H1 (cell line): ENCODE data around the gene SIX3. TPM values are rescaled to one million over a fixed set of nuclear protein-coding genes. Genes with fewer than 3 reads are reported as not detected.
A peak's percentile ranks its signal among the peaks of the same experiment; 100 is the strongest.

Experiments
- CTCF ChIA-PET: fragments of 300-600 bp; sonication (Branson Sonifier 250); formaldehyde crosslinking; loops from one replicate; lab custom pipeline; 2021; ENCODE audit not compliant: partially characterized antibody; lab: Charles Lee
- POLR2A ChIA-PET: fragments of 300-600 bp; sonication (Branson Sonifier 250); formaldehyde crosslinking; loops from one replicate; lab custom pipeline; 2021; ENCODE audit warnings: inconsistent platforms; ENCODE audit not compliant: partially characterized antibody; lab: Charles Lee
- DNase-seq, 2 experiments: peaks; one replicate each; pipeline versions ENCODE4 v3.0.0 to v3.0.0-alpha.2; 2010 to 2022; ENCODE audit warnings: low spot score in 2 of 2, low read depth in 1 of 2, mixed read lengths in 1 of 2
- FAIRE-seq: peaks from 2 replicates; lab custom pipeline; 2011; peaks lifted over from hg19 to GRCh38; lab: Jason Lieb, UNC
- H2AFZ ChIP-seq: 2 replicates; pipeline ENCODE4 v1.8.1; 2012; ENCODE audit warnings: low read length, inconsistent platforms
- H2AK5ac ChIP-seq: 2 replicates; pipeline ENCODE4 v1.6.1; 2013; ENCODE audit warnings: low read depth, low read length
- H2BK120ac ChIP-seq: replicated peaks from 2 replicates; pipeline ENCODE3; 2013; ENCODE audit warnings: low read depth, low read length, inconsistent platforms
- H2BK12ac ChIP-seq: 2 replicates; pipeline ENCODE4 v1.6.1; 2013; ENCODE audit warnings: low read depth, low read length
- H2BK15ac ChIP-seq: 2 replicates; pipeline ENCODE4 v1.6.1; 2013; ENCODE audit warnings: low read length
- H2BK20ac ChIP-seq: 2 replicates; pipeline ENCODE4 v1.6.1; 2013; ENCODE audit warnings: low read length
- H2BK5ac ChIP-seq: 2 replicates; pipeline ENCODE4 v1.6.1; 2013; ENCODE audit warnings: low read depth, low read length
- H3K14ac ChIP-seq: 2 replicates; pipeline ENCODE4 v1.6.1; 2013; ENCODE audit warnings: inconsistent platforms; ENCODE audit not compliant: insufficient read length
- H3K18ac ChIP-seq: 2 replicates; pipeline ENCODE4 v1.6.1; 2013; ENCODE audit warnings: low read length; ENCODE audit errors: extremely low read depth
- H3K23ac ChIP-seq: 2 replicates; pipeline ENCODE4 v1.6.1; 2013; ENCODE audit warnings: inconsistent platforms; ENCODE audit not compliant: insufficient read length
- H3K23me2 ChIP-seq: 2 replicates; pipeline ENCODE4 v1.6.1; 2013; ENCODE audit warnings: low read depth, low read length
- H3K27ac ChIP-seq: 2 replicates; pipeline ENCODE4 v1.6.1; 2011; ENCODE audit warnings: low read depth, low read length, inconsistent platforms
- H3K27me3 ChIP-seq, 4 experiments: replicated peaks in 1 of 4; 1 replicate in 1 of 4; 2 replicates in 3 of 4; pipeline versions ENCODE4 v1.6.1 to v1.8.1; 2011 to 2013; ENCODE audit warnings: low read length in 3 of 4, mild to moderate bottlenecking in 3 of 4, inconsistent platforms in 2 of 4, mixed read lengths in 2 of 4, moderate library complexity in 1 of 4; ENCODE audit not compliant: control insufficient read depth in 3 of 4, insufficient read depth in 3 of 4; ENCODE audit errors: extremely low read depth in 1 of 4
- H3K36me3 ChIP-seq, 4 experiments: 2 replicates each; pipeline versions ENCODE4 v1.6.1 to v1.8.1; 2011 to 2013; ENCODE audit warnings: mild to moderate bottlenecking in 4 of 4, low read length in 3 of 4, moderate library complexity in 2 of 4, control low read depth in 1 of 4, inconsistent platforms in 1 of 4; ENCODE audit not compliant: insufficient read depth in 4 of 4, control insufficient read depth in 2 of 4
- H3K4ac ChIP-seq: replicated peaks from 2 replicates; pipeline ENCODE3; 2013; ENCODE audit warnings: low read length, low read depth, mixed read lengths, inconsistent platforms; ENCODE audit not compliant: insufficient read length
- H3K4me1 ChIP-seq, 4 experiments: replicated peaks in 1 of 4; 1 replicate in 1 of 4; 2 replicates in 3 of 4; pipeline versions ENCODE4 v1.6.1 to v1.8.1; 2011 to 2013; ENCODE audit warnings: low read length in 3 of 4, inconsistent platforms in 2 of 4, mixed read lengths in 1 of 4; ENCODE audit not compliant: insufficient read depth in 4 of 4, control insufficient read depth in 3 of 4
- H3K4me2 ChIP-seq, 2 experiments: 2 replicates each; pipeline versions ENCODE4 v1.6.1 to v1.8.1; 2011 to 2013; ENCODE audit warnings: low read depth in 2 of 2, low read length in 2 of 2, control low read depth in 1 of 2, inconsistent platforms in 1 of 2, mild to moderate bottlenecking in 1 of 2; ENCODE audit not compliant: insufficient read depth in 1 of 2
- H3K4me3 ChIP-seq, 4 experiments: fragments of 200-600, 300-600 bp in 1 of 4; sonication (generic), shearing (Covaris generic), sonication (Bioruptor Twin) in 1 of 4; 2 replicates each; pipeline versions ENCODE4 v1.5.1 to v1.8.1; 2011 to 2016; ENCODE audit warnings: low read length in 4 of 4, low read depth in 3 of 4, control low read depth in 2 of 4, inconsistent platforms in 2 of 4, mild to moderate bottlenecking in 2 of 4, mixed read lengths in 1 of 4, moderate library complexity in 1 of 4; ENCODE audit not compliant: insufficient read depth in 2 of 4; ENCODE audit errors: extremely low read depth in 1 of 4
- H3K56ac ChIP-seq: replicated peaks from 2 replicates; pipeline ENCODE3; 2013; ENCODE audit warnings: low read depth, mild to moderate bottlenecking, mixed read lengths, low read length, inconsistent platforms; ENCODE audit not compliant: insufficient read length
- H3K79me1 ChIP-seq: 2 replicates; pipeline ENCODE4 v1.6.1; 2013; ENCODE audit warnings: low read depth, low read length, control low read depth
- H3K79me2 ChIP-seq, 2 experiments: 2 replicates each; pipeline versions ENCODE4 v1.6.1 to v1.8.1; 2012 to 2013; ENCODE audit warnings: low read length in 2 of 2, mild to moderate bottlenecking in 2 of 2, inconsistent platforms in 1 of 2; ENCODE audit not compliant: insufficient read depth in 2 of 2, control insufficient read depth in 1 of 2
- H3K9ac ChIP-seq, 4 experiments: replicated peaks in 1 of 4; 1 replicate in 1 of 4; 2 replicates in 3 of 4; pipeline versions ENCODE4 v1.6.1 to v1.8.1; 2011 to 2013; ENCODE audit warnings: low read depth in 3 of 4, low read length in 3 of 4, control low read depth in 2 of 4, mild to moderate bottlenecking in 2 of 4, moderate library complexity in 2 of 4, inconsistent platforms in 1 of 4; ENCODE audit errors: extremely low read depth in 1 of 4
- H3K9me3 ChIP-seq, 2 experiments: 2 replicates each; pipeline versions ENCODE4 v1.6.1 to v1.8.1; 2012 to 2013; ENCODE audit warnings: mild to moderate bottlenecking in 2 of 2, moderate library complexity in 2 of 2, control low read depth in 1 of 2, inconsistent platforms in 1 of 2, low read depth in 1 of 2, low read length in 1 of 2, mixed read lengths in 1 of 2; ENCODE audit not compliant: insufficient read depth in 2 of 2
- H4K20me1 ChIP-seq, 2 experiments: replicated peaks in 1 of 2; 2 replicates each; pipeline versions ENCODE3 to v1.8.1; 2011 to 2013; ENCODE audit warnings: inconsistent platforms in 2 of 2, low read length in 2 of 2, mild to moderate bottlenecking in 1 of 2; ENCODE audit not compliant: insufficient read depth in 2 of 2, control insufficient read depth in 1 of 2
- H4K5ac ChIP-seq: 2 replicates; pipeline ENCODE4 v1.6.1; 2013; ENCODE audit warnings: low read length, low read depth, mixed read lengths, inconsistent platforms; ENCODE audit not compliant: insufficient read length
- H4K8ac ChIP-seq: 2 replicates; pipeline ENCODE4 v1.8.0; 2013; ENCODE audit warnings: mild to moderate bottlenecking, moderate library complexity, low read length, inconsistent platforms; ENCODE audit not compliant: insufficient read depth; ENCODE audit errors: extremely low read depth
- H4K91ac ChIP-seq: replicated peaks from 2 replicates; pipeline ENCODE3; 2013; ENCODE audit warnings: low read length, mixed read lengths, inconsistent platforms; ENCODE audit not compliant: insufficient read length
- CBX8 ChIP-seq: fragments of 300-800, 300-1000 bp; sonication (generic); IDR thresholded peaks from 2 replicates; pipeline ENCODE4 v1.7.1; 2016; ENCODE audit warnings: low read depth, low read length, borderline replicate concordance
- CHD2 ChIP-seq: IDR thresholded peaks from 2 replicates; pipeline ENCODE4 v1.6.1; 2012; ENCODE audit warnings: low read length, improper control_type of control experiment
- CREB1 ChIP-seq: IDR thresholded peaks from 2 replicates; pipeline ENCODE4 v1.6.1; 2012; ENCODE audit warnings: inconsistent platforms
- JUND ChIP-seq: IDR thresholded peaks from 2 replicates; pipeline ENCODE4 v1.6.1; 2011; ENCODE audit warnings: mild to moderate bottlenecking, improper control_type of control experiment, low read length
- KDM5A ChIP-seq: fragments of 200-600 bp; IDR thresholded peaks from 2 replicates; pipeline ENCODE4 v1.7.1; 2012; ENCODE audit warnings: mild to moderate bottlenecking, low read length, inconsistent platforms, mixed read lengths
- NANOG ChIP-seq: IDR thresholded peaks from 2 replicates; pipeline ENCODE4 v1.6.1; 2011; ENCODE audit warnings: low read length, low read depth, mild to moderate bottlenecking, inconsistent platforms; ENCODE audit not compliant: insufficient read depth, poor library complexity, severe bottlenecking
- POU5F1 ChIP-seq: IDR thresholded peaks from 2 replicates; pipeline ENCODE4 v1.6.1; 2011; ENCODE audit warnings: low read depth, mild to moderate bottlenecking, low read length, moderate library complexity
- RNF2 ChIP-seq: fragments of 200-900, 300-1000 bp; sonication (generic); IDR thresholded peaks from 2 replicates; pipeline ENCODE4 v1.7.1; 2016; ENCODE audit warnings: borderline replicate concordance, low read depth, mild to moderate bottlenecking, antibody characterized with exemption, low read length; ENCODE audit not compliant: poor library complexity, severe bottlenecking; ENCODE audit errors: missing control alignments
- SIX5 ChIP-seq: IDR thresholded peaks from 2 replicates; pipeline ENCODE4 v1.6.1; 2011; ENCODE audit warnings: mild to moderate bottlenecking, low read depth, low read length
- SRF ChIP-seq: IDR thresholded peaks from 2 replicates; pipeline ENCODE4 v1.6.1; 2011; ENCODE audit warnings: mild to moderate bottlenecking, low read depth, low read length, moderate library complexity
- TBP ChIP-seq: IDR thresholded peaks from 2 replicates; pipeline ENCODE4 v1.6.1; 2011; ENCODE audit warnings: low read depth, low read length, improper control_type of control experiment
- USF2 ChIP-seq: IDR thresholded peaks from 2 replicates; pipeline ENCODE4 v1.6.1; 2011; ENCODE audit warnings: low read length, improper control_type of control experiment
- WGBS, 2 experiments: shearing (Covaris generic) in 1 of 2; methylation state at CpG; one replicate each; pipeline versions ENCODE4 v1.1.6 to v1.1.7; 2013 to 2015; ENCODE audit warnings: low lambda C conversion rate in 2 of 2, mixed read lengths in 2 of 2, inconsistent platforms in 1 of 2, low coverage in 1 of 2, missing lambda C conversion rate in 1 of 2; ENCODE audit not compliant: insufficient replicate concordance in 2 of 2, insufficient coverage in 1 of 2, insufficient read length in 1 of 2; ENCODE audit errors: extremely low coverage in 1 of 2, missing lambda C conversion rate in 1 of 2; 5-methylcytosine and 5-hydroxymethylcytosine counted together
- polyA plus RNA-seq, 7 experiments: library from polyadenylated mRNA; depleted of rRNA in 3 of 7; stranded (reverse) in 5 of 7; unstranded in 2 of 7; fragments of >200 nt in 5 of 7; fragments of 200-250 nt in 2 of 7; gene quantifications; 1 replicate in 5 of 7; 2 replicates in 1 of 7; 4 replicates in 1 of 7; pipeline versions ENCODE4 v1.2.1 to v1.2.3, GENCODE V29; 2011 to 2013; ENCODE audit warnings: missing spikeins in 2 of 7, mixed read lengths in 2 of 7
- total RNA-seq: library from RNA; stranded (reverse); fragmentation: NEBNext Ultra II Directional; extraction: Animal tissue kit (Norgen Biotek cat#: 25700); gene quantifications from 2 replicates; pipeline ENCODE4 v1.2.1, GENCODE V29; 2021

Gene SIX3
- total and polyA plus RNA-seq, 2 of the 8 experiments (the other 6 are each of a cell fraction or from before 2014, with no cell fraction given), result 0.02 to 0.19 TPM

DNA sequence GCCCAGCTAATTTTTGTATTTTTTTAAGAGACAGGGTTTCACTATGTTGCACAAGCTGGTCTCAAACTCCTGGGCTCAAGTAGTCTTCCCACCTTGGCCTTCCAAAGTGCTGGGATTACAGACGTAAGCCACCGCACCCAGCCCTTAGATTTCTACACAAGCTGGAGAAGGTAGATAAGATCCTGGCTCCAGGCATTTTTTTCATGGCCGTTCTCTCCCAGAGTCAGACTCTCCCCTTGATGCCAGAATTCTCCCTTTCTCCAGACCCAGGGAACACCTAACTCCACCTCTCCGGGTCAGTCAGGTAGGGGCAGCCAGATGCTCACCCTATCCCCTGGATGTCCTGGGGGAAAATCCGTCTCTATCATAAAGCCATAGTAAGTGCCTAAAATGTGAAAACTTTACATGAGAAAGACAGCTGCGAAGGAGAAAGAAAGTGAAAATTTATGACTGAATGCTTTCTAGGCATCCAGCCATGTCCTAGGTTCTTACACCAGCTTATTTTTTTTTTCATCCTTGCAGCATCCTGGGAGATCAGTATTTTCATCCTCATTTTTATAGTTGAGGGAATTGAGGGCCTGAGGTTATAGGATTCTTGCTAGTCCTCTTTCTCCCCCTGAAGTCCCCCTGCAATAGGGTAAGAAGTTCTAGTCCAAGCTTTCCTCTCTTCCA is 16.3 kb downstream of the SIX3 start:
- no peaks in the 10 kb centered on the region for H3K36me3 ChIP-seq
- POLR2A ChIA-PET, result interaction anchor here (0.8 to 1.4 kb wide), 3 partner anchors 13 to 55 kb away, joined by 3 to 7 read pairs (median 3); no protein-coding TSS in a partner anchor
- no peak overlapping the region for H3K18ac ChIP-seq
- no peak overlapping the region for H4K5ac ChIP-seq
- H3K79me1 ChIP-seq, result no peaks in the 10 kb centered on the region
- no peak for DNase-seq
- H3K9ac ChIP-seq, result no peak overlapping the region
- H3K27ac ChIP-seq, result no peak overlapping the region
- H2BK20ac ChIP-seq, result no peak overlapping the region
- no peak overlapping the region for H3K4ac ChIP-seq
- CTCF ChIA-PET, result interaction anchor here (0.6 to 9.8 kb wide), 19 partner anchors 12 to 1080 kb away, joined by 3 to 214 read pairs (median 4); no protein-coding TSS in a partner anchor
- H2AFZ ChIP-seq, result no peak overlapping the region
- H4K91ac ChIP-seq, result no peak overlapping the region
- no peak overlapping the region for H2BK120ac ChIP-seq
- no peak overlapping the region for H2BK5ac ChIP-seq
- H3K27me3 ChIP-seq, result peaks cover 28 to 50% (median 41%) of the 10 kb centered on the region in 4 experiments
- H3K56ac ChIP-seq, result no peak overlapping the region
- no peak overlapping the region for H4K8ac ChIP-seq
- no peak overlapping the region for H3K4me3 ChIP-seq
- peaks cover 0 to 24% (median 12%) of the 10 kb centered on the region in 4 experiments; a peak in 6 of 7 replicates for H3K4me1 ChIP-seq
- H3K79me2 ChIP-seq, result no peaks in the 10 kb centered on the region
- no peak overlapping the region; the same call in 1 of the 2 replicates for H2AK5ac ChIP-seq
- FAIRE-seq, result no peak
- no peak overlapping the region for H3K23ac ChIP-seq
- H3K14ac ChIP-seq, result no peak overlapping the region
- WGBS, 2 experiments, result 88% methylated on average over 6 of the region's 6 CpGs; no CpG with 5 or more reads in 1 of the 2 experiments
- H2BK15ac ChIP-seq, result no peak overlapping the region
- no peaks in the 10 kb centered on the region for H3K9me3 ChIP-seq
- H3K4me2 ChIP-seq, result no peak overlapping the region
- H3K23me2 ChIP-seq, result peaks cover 4% of the 10 kb centered on the region; the same call in 1 of the 2 replicates
- no peak for TF ChIP-seq TBP
- TF ChIP-seq RNF2, result no peak
- TF ChIP-seq NANOG, result no peak
- TF ChIP-seq CHD2, result no peak
- TF ChIP-seq SRF, result no peak
- TF ChIP-seq KDM5A, result no peak
- TF ChIP-seq USF2, result no peak
- no peak for TF ChIP-seq JUND
- TF ChIP-seq CBX8, result no peak
- TF ChIP-seq SIX5, result no peak
- no peak for TF ChIP-seq CREB1
- no peak for TF ChIP-seq POU5F1
- peaks cover 0 to 6% of the 10 kb centered on the region in 2 experiments for H4K20me1 ChIP-seq
- H2BK12ac ChIP-seq, result 0 out of 2 replicates have a peak overlapping the region, but pooled peaks have one; percentile 50
